ENCODE data around the gene SFT2D1.

GRCh38 chr6:166277892-166278578 is 64.3 kb downstream of the SFT2D1 start:
- no peak for TF ChIP-seq POLR2A (IDR thresholded peaks at IDR 0.05)
- no peak for TF ChIP-seq POLR2AphosphoS5 (IDR thresholded peaks at IDR 0.05)
- TF ChIP-seq CTCF (IDR thresholded peaks at IDR 0.05): no peak

Measured in breast epithelium (tissue), 3 donors.